SJSA1 (cell line): Measurements from ENCODE around the gene KDM1B. TPM values are rescaled to one million over a fixed set of nuclear protein-coding genes. Genes with fewer than 3 reads are reported as not detected.

ENCODE experiments used
- DNase-seq, 2 experiments: peaks; one replicate each; pipeline ENCODE4 v3.0.0-alpha.2; 2015 to 2020; ENCODE audit warnings: low spot score in 2 of 2, low read depth in 1 of 2
- H3K27ac ChIP-seq: fragments of 250-450 bp; sonication (Bioruptor Pico); 2 replicates; pipeline ENCODE4 v1.5.1; 2020; ENCODE audit warnings: mild to moderate bottlenecking, moderate library complexity
- H3K27me3 ChIP-seq: fragments of 250-450 bp; sonication (Bioruptor Pico); replicated peaks from 2 replicates; pipeline ENCODE4 v1.5.1; 2020; ENCODE audit warnings: mild to moderate bottlenecking, moderate library complexity
- H3K36me3 ChIP-seq: fragments of 250-450 bp; sonication (Bioruptor Pico); 2 replicates; pipeline ENCODE4 v1.5.1; 2020; ENCODE audit warnings: mild to moderate bottlenecking
- H3K4me1 ChIP-seq: fragments of 250-450 bp; sonication (Bioruptor Pico); replicated peaks from 2 replicates; pipeline ENCODE4 v1.6.1; 2021; ENCODE audit warnings: mild to moderate bottlenecking
- H3K4me3 ChIP-seq: fragments of 250-450 bp; sonication (Bioruptor Pico); 2 replicates; pipeline ENCODE4 v1.5.1; 2020; ENCODE audit warnings: mild to moderate bottlenecking
- H3K9me3 ChIP-seq: fragments of 250-450 bp; sonication (Bioruptor Pico); replicated peaks from 2 replicates; pipeline ENCODE4 v1.5.1; 2020; ENCODE audit warnings: mild to moderate bottlenecking
- total RNA-seq: library from RNA; depleted of rRNA; stranded (reverse); fragments of >200 nt; shearing (Covaris generic); gene quantifications from 2 replicates; pipeline ENCODE4 v1.2.3, GENCODE V29; 2014; rRNA removed

KDM1B gene
- total RNA-seq, 1 experiment from 2014 or later, result 18.8 TPM

DNA sequence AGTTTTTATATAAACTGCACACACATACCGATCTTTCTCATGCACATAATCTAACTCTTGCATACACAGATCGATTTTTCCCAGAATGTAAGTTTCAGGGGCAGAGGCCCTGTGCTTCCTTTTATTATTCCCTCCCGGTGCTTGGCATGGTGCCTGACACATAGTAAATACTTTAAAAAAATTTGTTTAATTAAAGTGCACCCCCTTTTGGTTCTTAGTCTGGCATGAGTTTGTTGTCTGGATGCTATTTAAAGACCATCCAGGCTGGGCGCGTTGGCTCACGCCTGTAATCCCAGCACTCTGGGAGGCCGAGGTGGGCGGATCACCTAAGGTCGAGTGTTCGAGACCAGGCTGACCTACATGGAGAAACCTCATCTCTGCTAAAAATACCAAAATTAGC lies 114.5 kb downstream of the KDM1B start:
- Histone ChIP-seq H3K9me3 (no peaks in the 10 kb centered on the region), H3K27ac (no peak overlapping the region), H3K4me1 (peaks cover 19% of the 10 kb centered on the region), H3K27me3 (no peaks in the 10 kb centered on the region), H3K36me3 (no peaks in the 10 kb centered on the region), H3K4me3 (no peak overlapping the region)
- DNase-seq, result no peak

DNA sequence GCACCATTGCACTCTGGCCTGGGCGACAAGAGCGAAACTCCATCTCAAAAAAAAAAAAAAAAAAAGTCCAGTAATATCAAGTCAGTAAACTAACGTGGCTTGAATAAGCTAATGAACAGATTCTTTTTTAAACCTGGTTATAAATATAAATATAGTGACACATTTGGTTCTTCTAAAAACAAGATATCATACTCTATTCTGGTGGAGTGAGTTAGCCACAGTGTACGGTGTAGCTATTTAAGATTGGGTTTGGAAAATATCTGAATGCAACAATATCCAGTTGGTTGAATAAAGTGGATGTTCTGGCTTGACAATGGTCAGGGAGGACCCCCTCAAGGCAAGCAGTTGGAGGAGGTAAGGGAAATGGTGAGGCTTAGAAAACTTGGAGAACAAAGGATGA lies 115.0 kb downstream of the KDM1B start:
- H3K36me3 ChIP-seq, result no peaks in the 10 kb centered on the region
- H3K4me3 ChIP-seq, result no peak overlapping the region
- no peak for DNase-seq
- peaks cover 14% of the 10 kb centered on the region for H3K4me1 ChIP-seq
- no peaks in the 10 kb centered on the region for H3K27me3 ChIP-seq
- H3K9me3 ChIP-seq, result no peaks in the 10 kb centered on the region
- H3K27ac ChIP-seq, result no peak overlapping the region

Other genes with a start within 250 kb of the KDM1B start
- 31.5 and 52.7 TPM in 2 replicates for gene KIF13A, start 167.8 kb upstream of the KDM1B start, total RNA-seq
- gene NHLRC1, start 32.7 kb upstream of the KDM1B start, total RNA-seq, result 1.3 and 4.6 TPM in 2 replicates
- gene TPMT, start 345 bp upstream of the KDM1B start, total RNA-seq, result 22.4 and 26.9 TPM in 2 replicates
- 354 and 542 TPM in 2 replicates for gene DEK, start 109.1 kb downstream of the KDM1B start, total RNA-seq
- gene RNF144B, start 231.9 kb downstream of the KDM1B start, total RNA-seq, result 5.1 and 8.1 TPM in 2 replicates